DOHH2 (cell line): ENCODE results near the gene PNMA8A.
A peak's percentile ranks its signal among the peaks of the same experiment; 100 is the strongest.

Source experiments
- H3F3A ChIP-seq: fragments of 200-600 bp; sonication (generic), shearing (Covaris generic); 2 replicates; pipeline ENCODE4 v1.6.0; 2016; ENCODE audit warnings: antibody characterized with exemption, mild to moderate bottlenecking; ENCODE audit not compliant: control insufficient read depth, insufficient read depth
- H3K27ac ChIP-seq: fragments of 200-600 bp; sonication (generic); 2 replicates; pipeline ENCODE4 v1.5.1; 2014; ENCODE audit warnings: low read depth, mild to moderate bottlenecking, low read length, moderate library complexity
- H3K27me3 ChIP-seq: fragments of 200-600 bp; sonication (generic); 2 replicates; pipeline ENCODE4 v1.6.1; 2014; ENCODE audit warnings: mild to moderate bottlenecking, low read length, mixed read lengths; ENCODE audit not compliant: control insufficient read depth
- H3K36me3 ChIP-seq: fragments of 200-600 bp; sonication (generic); 2 replicates; pipeline ENCODE4 v1.6.1; 2014; ENCODE audit warnings: mild to moderate bottlenecking, low read length, moderate library complexity, mixed read lengths; ENCODE audit not compliant: control insufficient read depth
- H3K4me1 ChIP-seq: fragments of 200-600 bp; sonication (generic); 2 replicates; pipeline ENCODE4 v1.6.1; 2014; ENCODE audit warnings: mild to moderate bottlenecking, low read length, mixed read lengths; ENCODE audit not compliant: control insufficient read depth
- H3K4me2 ChIP-seq: fragments of 200-600 bp; sonication (generic); 2 replicates; pipeline ENCODE4 v1.6.0; 2014; ENCODE audit warnings: mild to moderate bottlenecking, low read length, moderate library complexity
- H3K4me3 ChIP-seq: fragments of 200-600 bp; sonication (generic); 2 replicates; pipeline ENCODE4 v1.5.1; 2014; ENCODE audit warnings: mild to moderate bottlenecking, low read length, mixed read lengths
- H3K79me2 ChIP-seq: fragments of 200-600 bp; sonication (generic); 2 replicates; pipeline ENCODE4 v1.6.1; 2014; ENCODE audit warnings: mild to moderate bottlenecking, low read length, mixed read lengths; ENCODE audit not compliant: control insufficient read depth
- H3K9me2 ChIP-seq: fragments of 200-600 bp; sonication (generic); replicated peaks from 2 replicates; pipeline ENCODE4 v1.6.1; 2014; ENCODE audit warnings: mild to moderate bottlenecking, low read length, mixed read lengths; ENCODE audit not compliant: control insufficient read depth
- H3K9me3 ChIP-seq: fragments of 200-600 bp; sonication (generic); 2 replicates; pipeline ENCODE4 v1.6.1; 2014; ENCODE audit warnings: antibody characterized with exemption, low read length, mixed read lengths; ENCODE audit not compliant: control insufficient read depth, insufficient read depth
- H4K20me1 ChIP-seq: fragments of 200-600 bp; sonication (generic); 2 replicates; pipeline ENCODE4 v1.6.0; 2014; ENCODE audit warnings: low read depth, mild to moderate bottlenecking, antibody characterized with exemption, low read length, moderate library complexity; ENCODE audit not compliant: control insufficient read depth, insufficient read depth
- CTCF ChIP-seq: fragments of 200-600 bp; sonication (generic); IDR thresholded peaks from one replicate; pipeline ENCODE4 v1.5.1; 2014; ENCODE audit warnings: antibody characterized with exemption, mild to moderate bottlenecking, low read depth, low read length; ENCODE audit not compliant: poor library complexity, severe bottlenecking
- EZH2phosphoT487 ChIP-seq: fragments of 200-600 bp; sonication (generic); IDR thresholded peaks from 2 replicates; pipeline ENCODE4 v1.6.1; 2017; ENCODE audit warnings: borderline replicate concordance, mild to moderate bottlenecking, antibody characterized with exemption, low read length, moderate library complexity, mixed read lengths

Gene PNMA8A

GRCh38 chr19:46489445-46490272 is 18.3 kb upstream of the PNMA8A start:
- no peaks in the 10 kb centered on the region for H3F3A ChIP-seq
- H4K20me1 ChIP-seq, result no peaks in the 10 kb centered on the region
- peaks cover 50% of the 10 kb centered on the region for H3K27me3 ChIP-seq
- H3K27ac ChIP-seq, result no peak overlapping the region
- no peaks in the 10 kb centered on the region for H3K79me2 ChIP-seq
- no peaks in the 10 kb centered on the region for H3K9me2 ChIP-seq
- no peak overlapping the region for H3K4me2 ChIP-seq
- no peak for TF ChIP-seq EZH2phosphoT487
- TF ChIP-seq CTCF, result no peak
- H3K9me3 ChIP-seq, result no peaks in the 10 kb centered on the region
- peaks cover 11% of the 10 kb centered on the region for H3K4me1 ChIP-seq
- H3K36me3 ChIP-seq, result no peaks in the 10 kb centered on the region
- H3K4me3 ChIP-seq, result no peak overlapping the region

- Histone ChIP-seq H3K79me2 (no peaks in the 10 kb centered on the region), H3K27me3 (peaks cover 41% of the 10 kb centered on the region), H3K27ac (no peak overlapping the region), H3K9me2 (no peaks in the 10 kb centered on the region), H3F3A (no peaks in the 10 kb centered on the region), H3K4me1 (peaks cover 6% of the 10 kb centered on the region), H3K4me2 (no peak overlapping the region), H3K36me3 (no peaks in the 10 kb centered on the region), H3K4me3 (no peak overlapping the region), H3K9me3 (no peaks in the 10 kb centered on the region), H4K20me1 (no peaks in the 10 kb centered on the region)
- TF ChIP-seq EZH2phosphoT487, result no peak
- no peak for TF ChIP-seq CTCF
Observed at GRCh38 chr19:46488551-46488950, 17.2 kb upstream of the PNMA8A start.

- no peaks in the 10 kb centered on the region for H3K36me3 ChIP-seq
- no peak overlapping the region for H3K4me2 ChIP-seq
- H3K4me1 ChIP-seq, result peaks cover under 1% of the 10 kb centered on the region; the same call in 1 of the 2 replicates
- H3K4me3 ChIP-seq, result no peak overlapping the region
- no peaks in the 10 kb centered on the region for H3K79me2 ChIP-seq
- H3K27me3 ChIP-seq, result peaks cover 39% of the 10 kb centered on the region
- no peak overlapping the region for H3K27ac ChIP-seq
- TF ChIP-seq CTCF (peak; percentile 80), EZH2phosphoT487 (no peak)
- no peaks in the 10 kb centered on the region for H3K9me2 ChIP-seq
- H4K20me1 ChIP-seq, result no peaks in the 10 kb centered on the region
- no peaks in the 10 kb centered on the region for H3K9me3 ChIP-seq
- no peaks in the 10 kb centered on the region for H3F3A ChIP-seq
Observed at GRCh38 chr19:46487802-46488445, 16.6 kb upstream of the PNMA8A start.
